Measurements from ENCODE around the gene PRKAR2A. TPM values are rescaled to one million over a fixed set of nuclear protein-coding genes. Genes with fewer than 3 reads are reported as not detected.
"Not testable (repeated sequence)": the region's sequence is repeated elsewhere in the genome, so short reads cannot be mapped to it uniquely, and the experiment has no call there.

The PRKAR2A gene
- total and polyA plus RNA-seq, 10 of the 15 experiments (the other 5 are each of a cell fraction or from before 2014, with no cell fraction given), result 9.8 to 46.2 (median 13.2) TPM

DNA sequence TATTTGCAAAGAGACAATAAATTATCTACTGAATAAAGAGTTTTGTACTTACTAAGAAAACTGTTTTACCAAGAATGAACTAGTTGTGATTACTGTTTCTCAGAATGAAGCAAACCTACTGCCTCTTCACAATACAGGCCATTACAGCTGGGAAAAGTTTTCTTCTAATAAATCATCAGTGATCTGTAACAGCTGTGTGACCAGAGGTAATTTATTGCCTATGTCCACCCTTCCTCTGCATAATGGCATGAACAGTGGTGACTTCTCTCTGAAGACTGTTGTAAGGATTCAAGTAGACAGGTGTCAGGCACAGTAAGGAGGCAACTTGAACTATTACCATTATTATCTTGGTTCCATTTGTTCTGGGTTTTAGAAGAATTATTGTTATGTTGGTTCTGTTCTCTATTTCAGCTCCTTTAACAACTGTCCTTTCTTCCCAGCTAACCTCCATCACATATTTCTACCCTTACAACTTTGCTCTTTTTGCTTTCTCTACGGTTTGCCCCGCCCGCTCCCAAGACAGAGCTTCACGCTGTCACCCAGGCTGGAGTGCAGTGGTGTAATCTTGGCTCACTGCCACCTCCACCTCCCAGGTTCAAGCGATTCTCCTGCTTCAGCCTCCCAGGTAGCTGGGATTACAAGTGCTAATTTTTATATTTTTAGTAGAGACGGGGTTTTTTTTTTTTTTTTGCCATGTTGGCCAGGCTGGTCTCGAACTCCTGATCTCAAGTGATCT is 51.5 kb downstream of the PRKAR2A start:
- H3K4me1 ChIP-seq (ENCODE audit: control insufficient read depth, insufficient read depth, low read length), result no peaks in the 10 kb centered on the region
- TF ChIP-seq DPF2 (IDR thresholded peaks at IDR 0.05), result no peak
- TF ChIP-seq RELB (IDR thresholded peaks at IDR 0.05; ENCODE audit: low read depth), result no peak
- ChIA-PET POLR2A (interaction anchor here (0.6 kb wide), 3 partner anchors 23 to 569 kb away, joined by 3 to 6 read pairs (median 4); no protein-coding TSS in a partner anchor), RAD21 (ENCODE audit: unreplicated experiment) (no interaction called here), SMC1A (ENCODE audit: uncharacterized antibody, unreplicated experiment) (interaction anchor here (0.9 kb wide), 1 partner anchor 18 kb away, joined by 3 read pairs; no protein-coding TSS in a partner anchor), CTCF (no interaction called here)
- H3K79me2 ChIP-seq (ENCODE audit: control insufficient read depth, insufficient read depth, low read length), result no peaks in the 10 kb centered on the region
- in situ Hi-C loops (cut with MboI) (no loop called here), intact Hi-C loops (cut with micrococcal nuclease; ENCODE audit: unreplicated experiment) (no loop called here)
- H3K9me3 ChIP-seq (replicated peaks; ENCODE audit: control insufficient read depth, insufficient read depth, low read length), result no peaks in the 10 kb centered on the region
- 99% methylated on average over 7 of the region's 7 CpGs for WGBS (ENCODE audit: insufficient coverage, insufficient replicate concordance, low lambda C conversion rate, missing lambda C conversion rate)
- no peak overlapping the region for H3K4me2 ChIP-seq (ENCODE audit: control insufficient read depth, insufficient read depth)
- no peak overlapping the region for H2AFZ ChIP-seq (ENCODE audit: control insufficient read depth, low read depth, low read length)
- no peak overlapping the region for H3K4me3 ChIP-seq
- no peak overlapping the region for H3K9ac ChIP-seq (ENCODE audit: control insufficient read depth, insufficient read depth, low read length)
- no peaks in the 10 kb centered on the region for H3K36me3 ChIP-seq (ENCODE audit: control insufficient read depth in 2 of 2, insufficient read depth in 2 of 2, low read length in 1 of 2)
- H3K27ac ChIP-seq (ENCODE audit: control insufficient read depth, insufficient read depth), result no peak overlapping the region
- no peaks in the 10 kb centered on the region for H3K27me3 ChIP-seq (replicated peaks in 1 of 2; ENCODE audit: control insufficient read depth in 2 of 2, insufficient read depth in 2 of 2, low read length in 1 of 2)
- FAIRE-seq, result no peak
- H4K20me1 ChIP-seq (ENCODE audit: control insufficient read depth, insufficient read depth), result no peaks in the 10 kb centered on the region
- BruUV-seq (replicated peaks), result no TSS peak
- no peak for ATAC-seq
- no peak for DNase-seq (ENCODE audit: low read depth, low spot score)

- H2AFZ ChIP-seq (ENCODE audit: control insufficient read depth, low read depth, low read length); POLR2A ChIA-PET; DNase-seq (ENCODE audit: low read depth, low spot score); FAIRE-seq; H3K27ac ChIP-seq (ENCODE audit: control insufficient read depth, insufficient read depth); H3K36me3 ChIP-seq (ENCODE audit: control insufficient read depth in 2 of 2, insufficient read depth in 2 of 2, low read length in 1 of 2); H3K4me2 ChIP-seq (ENCODE audit: control insufficient read depth, insufficient read depth); RAD21 ChIA-PET (ENCODE audit: unreplicated experiment); H3K27me3 ChIP-seq (replicated peaks in 1 of 2; ENCODE audit: control insufficient read depth in 2 of 2, insufficient read depth in 2 of 2, low read length in 1 of 2); H3K4me1 ChIP-seq (ENCODE audit: control insufficient read depth, insufficient read depth, low read length); BruUV-seq (replicated peaks); intact Hi-C loops (cut with micrococcal nuclease; ENCODE audit: unreplicated experiment); SMC1A ChIA-PET (ENCODE audit: uncharacterized antibody, unreplicated experiment); H4K20me1 ChIP-seq (ENCODE audit: control insufficient read depth, insufficient read depth); H3K4me3 ChIP-seq; in situ Hi-C loops (cut with MboI); H3K9me3 ChIP-seq (replicated peaks; ENCODE audit: control insufficient read depth, insufficient read depth, low read length); H3K79me2 ChIP-seq (ENCODE audit: control insufficient read depth, insufficient read depth, low read length); ATAC-seq; H3K9ac ChIP-seq (ENCODE audit: control insufficient read depth, insufficient read depth, low read length): not testable (repeated sequence)
- CTCF ChIA-PET, result interaction anchor here (1.0 kb wide), 1 partner anchor 23 kb away, joined by 3 read pairs; no protein-coding TSS in a partner anchor
- WGBS (ENCODE audit: insufficient coverage, insufficient replicate concordance, low lambda C conversion rate, missing lambda C conversion rate), result 94% methylated on average over 2 of the region's 2 CpGs
Measured at GRCh38 chr3:48793484-48793883, 54.2 kb downstream of the PRKAR2A start.
